ENCODE data around the gene ALDH1A3.

ALDH1A3 gene

GRCh38 chr15:100913961-100914360, 34.3 kb downstream of the ALDH1A3 start:
- no peak overlapping the region for H3K23ac ChIP-seq (ENCODE audit: low read length)
- H4K91ac ChIP-seq (ENCODE audit: low read depth, low read length): no peak overlapping the region
- no peak overlapping the region for H2AFZ ChIP-seq (ENCODE audit: insufficient read depth, low read length, poor library complexity)
- H3K4ac ChIP-seq (ENCODE audit: low read depth, low read length): no peak overlapping the region
- peaks cover 2% of the 10 kb centered on the region for H3K79me1 ChIP-seq (ENCODE audit: low read length)
- DNase-seq: no peak
- no peak overlapping the region for H3K4me3 ChIP-seq (ENCODE audit: low read depth, low read length)
- H3K27ac ChIP-seq (ENCODE audit: low read depth, low read length): no peak overlapping the region
- H3K4me1 ChIP-seq (ENCODE audit: control insufficient read depth in 1 of 2, insufficient read depth in 2 of 2, low read length in 2 of 2): peaks cover 3 to 6% of the 10 kb centered on the region in 2 experiments
- H3K36me3 ChIP-seq (ENCODE audit: control insufficient read depth in 1 of 2, insufficient read depth in 2 of 2, low read length in 2 of 2): no peaks in the 10 kb centered on the region
- peaks cover 1% of the 10 kb centered on the region for H3K9me3 ChIP-seq (ENCODE audit: insufficient read depth, low read depth, low read length)
- H2BK120ac ChIP-seq (ENCODE audit: insufficient read depth, low read length, poor library complexity): no peak overlapping the region
- H4K12ac ChIP-seq (ENCODE audit: low read depth, low read length): no peak overlapping the region
- H2BK12ac ChIP-seq (ENCODE audit: low read length): no peak overlapping the region
- H3K79me2 ChIP-seq (ENCODE audit: control insufficient read depth, insufficient read depth, low read length, poor library complexity): peaks cover 2% of the 10 kb centered on the region
- no peak overlapping the region for H2BK5ac ChIP-seq (ENCODE audit: low read depth, low read length, poor library complexity)
- H3K18ac ChIP-seq (ENCODE audit: low read length): no peak overlapping the region
- H3K9ac ChIP-seq (ENCODE audit: low read length): no peak overlapping the region
- no peak overlapping the region for H4K8ac ChIP-seq (ENCODE audit: low read depth, low read length)
- no peak overlapping the region for H2AK5ac ChIP-seq (ENCODE audit: low read length)
- H3K27me3 ChIP-seq (ENCODE audit: insufficient read depth, low read length): peaks cover 9% of the 10 kb centered on the region
- no CpG with 5 or more reads among the region's 4 CpGs for WGBS (ENCODE audit: extremely low coverage, insufficient coverage, insufficient read length)
- H3K4me2 ChIP-seq (ENCODE audit: low read length): no peak overlapping the region
- no peak overlapping the region for H3K14ac ChIP-seq (ENCODE audit: low read length)

GRCh38 chr15:100914876-100915275, 35.2 kb downstream of the ALDH1A3 start:
- Histone ChIP-seq H3K9me3 (ENCODE audit: insufficient read depth, low read depth, low read length) (peaks cover 1% of the 10 kb centered on the region), H2AFZ (ENCODE audit: insufficient read depth, low read length, poor library complexity) (no peak overlapping the region), H3K18ac (ENCODE audit: low read length) (no peak overlapping the region), H3K27ac (ENCODE audit: low read depth, low read length) (no peak overlapping the region), H2BK120ac (ENCODE audit: insufficient read depth, low read length, poor library complexity) (no peak overlapping the region), H3K14ac (ENCODE audit: low read length) (no peak overlapping the region), H3K79me2 (ENCODE audit: control insufficient read depth, insufficient read depth, low read length, poor library complexity) (peaks cover 7% of the 10 kb centered on the region), H4K91ac (ENCODE audit: low read depth, low read length) (no peak overlapping the region), H3K4me1 (ENCODE audit: control insufficient read depth in 1 of 2, insufficient read depth in 2 of 2, low read length in 2 of 2) (peaks cover 6 to 9% of the 10 kb centered on the region in 2 experiments), H3K36me3 (ENCODE audit: control insufficient read depth in 1 of 2, insufficient read depth in 2 of 2, low read length in 2 of 2) (no peaks in the 10 kb centered on the region), H3K79me1 (ENCODE audit: low read length) (peaks cover 8% of the 10 kb centered on the region), H4K8ac (ENCODE audit: low read depth, low read length) (no peak overlapping the region), H3K4ac (ENCODE audit: low read depth, low read length) (no peak overlapping the region), H2AK5ac (ENCODE audit: low read length) (no peak overlapping the region), H2BK12ac (ENCODE audit: low read length) (no peak overlapping the region), H3K4me3 (ENCODE audit: low read depth, low read length) (no peak overlapping the region), H2BK5ac (ENCODE audit: low read depth, low read length, poor library complexity) (no peak overlapping the region), H3K4me2 (ENCODE audit: low read length) (no peak overlapping the region), H4K12ac (ENCODE audit: low read depth, low read length) (no peak overlapping the region), H3K23ac (ENCODE audit: low read length) (no peak overlapping the region), H3K27me3 (ENCODE audit: insufficient read depth, low read length) (peaks cover 18% of the 10 kb centered on the region), H3K9ac (ENCODE audit: low read length) (no peak overlapping the region)
- DNase-seq: peak; percentile 76 to 80
- no CpG with 5 or more reads among the region's 6 CpGs for WGBS (ENCODE audit: extremely low coverage, insufficient coverage, insufficient read length)

DNA sequence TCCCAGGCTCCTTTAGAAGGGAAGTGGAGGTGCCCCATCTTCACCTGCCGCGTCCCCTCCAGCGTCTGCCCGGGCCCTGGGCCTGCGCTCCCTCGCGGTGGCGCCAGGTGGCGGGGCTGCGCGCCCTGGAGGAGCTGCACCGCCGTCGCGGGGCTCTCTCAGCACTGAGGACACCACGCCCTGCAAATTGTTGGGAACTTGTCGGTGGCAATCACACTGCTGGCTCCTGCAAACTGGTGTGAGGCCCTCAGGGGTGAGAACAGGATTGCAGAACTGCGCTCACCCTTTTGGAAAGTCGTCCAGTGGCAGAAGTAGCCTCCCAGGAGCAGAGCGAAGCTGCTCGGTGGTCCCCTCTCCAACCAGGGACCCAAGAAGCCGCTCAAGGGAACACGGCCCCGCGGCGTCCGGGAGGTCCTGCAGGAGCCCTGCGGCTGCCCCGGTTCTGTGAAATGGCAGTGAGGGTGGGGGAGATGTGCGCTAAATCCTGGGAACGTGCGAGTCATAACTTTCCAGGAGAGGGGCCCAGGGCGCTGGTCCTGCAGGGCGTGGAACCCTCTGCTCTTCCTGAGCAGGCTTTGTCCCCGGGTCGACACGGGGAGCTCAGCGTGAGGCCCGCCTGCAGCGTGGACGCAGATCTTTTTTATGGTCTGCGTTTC, 38.5 kb downstream of the ALDH1A3 start:
- Histone ChIP-seq H3K4me3 (ENCODE audit: low read depth, low read length) (no peak overlapping the region), H3K14ac (ENCODE audit: low read length) (no peak overlapping the region), H2BK120ac (ENCODE audit: insufficient read depth, low read length, poor library complexity) (no peak overlapping the region), H3K9ac (ENCODE audit: low read length) (no peak overlapping the region), H2BK12ac (ENCODE audit: low read length) (no peak overlapping the region), H3K27me3 (ENCODE audit: insufficient read depth, low read length) (peaks cover 28% of the 10 kb centered on the region), H3K4ac (ENCODE audit: low read depth, low read length) (no peak overlapping the region), H3K4me1 (ENCODE audit: control insufficient read depth in 1 of 2, insufficient read depth in 2 of 2, low read length in 2 of 2) (peaks cover 8 to 10% of the 10 kb centered on the region in 2 experiments), H3K23ac (ENCODE audit: low read length) (no peak overlapping the region), H2AK5ac (ENCODE audit: low read length) (no peak overlapping the region), H4K91ac (ENCODE audit: low read depth, low read length) (no peak overlapping the region), H2AFZ (ENCODE audit: insufficient read depth, low read length, poor library complexity) (no peak overlapping the region), H3K79me2 (ENCODE audit: control insufficient read depth, insufficient read depth, low read length, poor library complexity) (peaks cover 7% of the 10 kb centered on the region), H3K9me3 (ENCODE audit: insufficient read depth, low read depth, low read length) (peaks cover 1% of the 10 kb centered on the region), H2BK5ac (ENCODE audit: low read depth, low read length, poor library complexity) (no peak overlapping the region), H3K4me2 (ENCODE audit: low read length) (peak overlapping the region; percentile 74), H3K36me3 (ENCODE audit: control insufficient read depth in 1 of 2, insufficient read depth in 2 of 2, low read length in 2 of 2) (no peaks in the 10 kb centered on the region), H3K18ac (ENCODE audit: low read length) (no peak overlapping the region), H4K12ac (ENCODE audit: low read depth, low read length) (no peak overlapping the region), H3K27ac (ENCODE audit: low read depth, low read length) (no peak overlapping the region), H3K79me1 (ENCODE audit: low read length) (peaks cover 9% of the 10 kb centered on the region), H4K8ac (ENCODE audit: low read depth, low read length) (no peak overlapping the region)
- no CpG with 5 or more reads among the region's 42 CpGs for WGBS (ENCODE audit: extremely low coverage, insufficient coverage, insufficient read length)
- peak; percentile 75 to 91 for DNase-seq

- Histone ChIP-seq H2AFZ (ENCODE audit: insufficient read depth, low read length, poor library complexity) (peak within 1 kb of the TSS; percentile 97), H3K23ac (ENCODE audit: low read length) (no peak within 1 kb of the TSS), H3K79me2 (ENCODE audit: control insufficient read depth, insufficient read depth, low read length, poor library complexity) (peaks cover 7% of the 10 kb centered on the region), H4K8ac (ENCODE audit: low read depth, low read length) (peak within 1 kb of the TSS; percentile 73), H3K4ac (ENCODE audit: low read depth, low read length) (peak within 1 kb of the TSS; percentile 82), H3K36me3 (ENCODE audit: control insufficient read depth in 1 of 2, insufficient read depth in 2 of 2, low read length in 2 of 2) (no peaks in the 10 kb centered on the region), H3K27me3 (ENCODE audit: insufficient read depth, low read length) (peaks cover 28% of the 10 kb centered on the region), H2BK12ac (ENCODE audit: low read length) (peak within 1 kb of the TSS; percentile 52), H3K14ac (ENCODE audit: low read length) (peak within 1 kb of the TSS; percentile 78), H2AK5ac (ENCODE audit: low read length) (no peak within 1 kb of the TSS), H3K4me3 (ENCODE audit: low read depth, low read length) (peak within 1 kb of the TSS; percentile 57), H3K18ac (ENCODE audit: low read length) (peak within 1 kb of the TSS; percentile 58), H4K91ac (ENCODE audit: low read depth, low read length) (peak within 1 kb of the TSS; percentile 83), H3K79me1 (ENCODE audit: low read length) (peaks cover 9% of the 10 kb centered on the region), H2BK120ac (ENCODE audit: insufficient read depth, low read length, poor library complexity) (peak within 1 kb of the TSS; percentile 67), H3K27ac (ENCODE audit: low read depth, low read length) (no peak within 1 kb of the TSS), H3K9me3 (ENCODE audit: insufficient read depth, low read depth, low read length) (peaks cover 2% of the 10 kb centered on the region), H3K4me1 (ENCODE audit: control insufficient read depth in 1 of 2, insufficient read depth in 2 of 2, low read length in 2 of 2) (peaks cover 10 to 11% of the 10 kb centered on the region in 2 experiments), H3K9ac (ENCODE audit: low read length) (no peak within 1 kb of the TSS), H4K12ac (ENCODE audit: low read depth, low read length) (peak within 1 kb of the TSS; percentile 70), H3K4me2 (ENCODE audit: low read length) (peak within 1 kb of the TSS; percentile 74), H2BK5ac (ENCODE audit: low read depth, low read length, poor library complexity) (peak within 1 kb of the TSS; percentile 7)
- DNase-seq: peak; percentile 23 to 55
- no CpG with 5 or more reads among the region's 87 CpGs for WGBS (ENCODE audit: extremely low coverage, insufficient coverage, insufficient read length)
Measured at GRCh38 chr15:100918690-100919480, 39.3 kb downstream of the ALDH1A3 start, which contains the start of gene LRRK1. LRRK1 (plus strand) TSS chr15:100919357; CDS start chr15:100924633, 5,276 bp downstream.
